ENCODE results near the gene KLHL7.

KLHL7 gene

DNA sequence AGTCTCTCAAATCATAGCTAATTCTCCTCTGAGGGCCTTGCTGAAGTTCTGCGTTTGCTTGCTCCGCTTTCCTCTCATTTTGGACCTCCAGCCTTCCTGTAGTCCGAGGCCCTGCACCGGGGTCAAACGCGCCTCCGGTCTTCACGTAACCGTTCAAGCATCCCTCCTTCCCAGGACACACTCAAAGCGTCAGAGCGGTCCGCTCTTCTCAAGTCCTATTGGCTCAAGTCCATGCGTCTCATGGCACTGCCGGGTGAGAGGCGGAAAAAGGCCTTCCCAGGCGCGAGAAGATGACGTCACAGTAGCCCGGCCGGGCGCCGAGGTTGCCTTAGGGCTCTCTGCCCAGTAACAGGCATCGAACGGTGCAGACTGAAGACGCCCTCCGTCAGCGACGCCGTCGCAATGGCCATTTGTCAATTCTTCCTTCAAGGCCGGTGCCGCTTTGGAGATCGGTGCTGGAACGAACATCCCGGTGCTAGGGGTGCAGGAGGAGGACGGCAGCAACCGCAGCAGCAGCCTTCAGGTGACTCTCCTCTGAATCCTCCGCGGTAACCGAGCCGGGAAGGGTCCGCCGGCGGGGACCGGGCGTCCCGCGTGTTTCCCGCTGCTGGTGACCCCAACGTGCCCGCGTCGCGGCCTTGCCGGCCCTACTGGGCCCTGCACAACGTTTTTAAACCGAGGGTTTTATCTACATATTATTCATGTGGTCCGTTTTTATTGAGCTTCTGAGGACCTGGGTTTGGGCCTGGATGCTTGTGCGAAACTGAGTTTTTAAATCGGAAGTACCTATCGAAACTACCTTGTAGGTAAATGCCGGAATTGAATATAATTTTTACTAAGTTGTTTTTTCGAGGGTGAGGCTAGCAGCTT is 76.3 kb downstream of the KLHL7 start, which contains the start of gene NUP42:
Gene NUP42 (plus strand): TSS at position 365 of the 870 bp plus-strand sequence. CDS start 38 bp downstream, at position 403.
- Histone ChIP-seq H3K79me2 (ENCODE audit: insufficient read depth, low read depth) (peaks cover 58% of the 10 kb centered on the region), H3K27ac (peak within 1 kb of the TSS; percentile 96)

DNA sequence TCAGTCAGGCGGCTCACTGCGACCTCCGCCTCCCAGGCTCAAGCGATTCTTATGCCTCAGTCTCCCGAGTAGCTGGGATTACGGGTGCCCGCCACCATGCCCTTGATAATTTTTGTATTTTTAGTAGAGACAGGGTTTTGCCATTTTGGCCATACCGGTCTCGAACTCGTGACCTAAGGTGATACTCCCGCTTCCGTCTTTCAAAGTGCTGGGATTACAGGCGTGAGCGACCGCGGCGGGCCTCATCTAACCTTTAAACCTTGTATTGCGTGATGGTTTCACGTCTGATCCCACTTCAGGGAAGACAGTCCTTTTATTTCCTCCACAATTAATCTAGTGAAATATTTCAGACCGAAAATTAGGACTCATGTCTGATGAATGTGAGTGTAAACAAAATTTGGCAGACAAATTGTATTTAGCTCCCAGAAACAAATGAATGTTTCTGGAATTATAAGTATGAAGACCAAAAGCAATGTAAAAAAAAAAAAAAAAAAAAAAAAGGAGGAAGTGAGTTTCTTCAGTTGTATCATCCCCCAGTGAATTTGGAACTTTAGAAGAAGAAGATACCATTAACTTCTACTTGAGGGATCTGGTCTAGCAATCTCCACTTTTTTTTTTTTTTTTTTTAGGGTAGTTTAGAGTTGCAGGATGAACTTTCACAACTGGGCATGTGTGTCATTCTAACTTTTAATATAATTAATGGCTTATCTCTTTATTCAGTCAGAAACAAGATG is 77.9 kb downstream of the KLHL7 start:
- TF ChIP-seq CTCF (conservative IDR thresholded peaks at IDR 0.05; ENCODE audit: low read depth, low read length) = no peak
- Histone ChIP-seq H3K27me3 (ENCODE audit: insufficient read depth, low read depth) (no peaks in the 10 kb centered on the region), H2AFZ (ENCODE audit: low read depth) (no peak overlapping the region), H4K20me1 (ENCODE audit: insufficient read depth) (no peaks in the 10 kb centered on the region), H3K4me3 (IDR thresholded peaks at IDR 0.05; ENCODE audit: insufficient read depth, low read depth, low read length) (no peak overlapping the region), H3K4me2 (peak overlapping the region; percentile 80), H3K27ac (peak overlapping the region; percentile 96; the same call in 1 of the 2 replicates), H3K79me2 (ENCODE audit: insufficient read depth, low read depth) (peaks cover 71% of the 10 kb centered on the region), H3K36me3 (ENCODE audit: insufficient read depth) (peaks cover 28% of the 10 kb centered on the region), H3K4me1 (ENCODE audit: low read depth, poor library complexity, severe bottlenecking) (peaks cover 40% of the 10 kb centered on the region), H3K9ac (peak overlapping the region; percentile 97; the same call in 1 of the 2 replicates)

More for the DNA sequence above, 76.3 kb downstream of the KLHL7 start, which contains the start of gene NUP42:
- H3K4me3 ChIP-seq (IDR thresholded peaks at IDR 0.05; ENCODE audit: insufficient read depth, low read depth, low read length) = no peak within 1 kb of the TSS
- no peaks in the 10 kb centered on the region for H3K27me3 ChIP-seq (ENCODE audit: insufficient read depth, low read depth)
- TF ChIP-seq CTCF (conservative IDR thresholded peaks at IDR 0.05; ENCODE audit: low read depth, low read length) = no peak
- H3K9ac ChIP-seq = peak within 1 kb of the TSS; percentile 97
- peak within 1 kb of the TSS; percentile 90 for H2AFZ ChIP-seq (ENCODE audit: low read depth)
- H3K4me2 ChIP-seq = peak within 1 kb of the TSS; percentile 80
- no peaks in the 10 kb centered on the region for H4K20me1 ChIP-seq (ENCODE audit: insufficient read depth)
- H3K4me1 ChIP-seq (ENCODE audit: low read depth, poor library complexity, severe bottlenecking) = peaks cover 40% of the 10 kb centered on the region
- peaks cover 20% of the 10 kb centered on the region; the same call in 1 of the 2 replicates for H3K36me3 ChIP-seq (ENCODE audit: insufficient read depth)

- H4K20me1 ChIP-seq (ENCODE audit: insufficient read depth) = no peaks in the 10 kb centered on the region
- H3K4me1 ChIP-seq (ENCODE audit: low read depth, poor library complexity, severe bottlenecking) = peaks cover 40% of the 10 kb centered on the region
- no peak overlapping the region for H3K27ac ChIP-seq
- H3K36me3 ChIP-seq (ENCODE audit: insufficient read depth) = peaks cover 35% of the 10 kb centered on the region
- H3K9ac ChIP-seq = no peak overlapping the region
- H2AFZ ChIP-seq (ENCODE audit: low read depth) = no peak overlapping the region
- H3K4me2 ChIP-seq = peak overlapping the region; percentile 80
- H3K27me3 ChIP-seq (ENCODE audit: insufficient read depth, low read depth) = no peaks in the 10 kb centered on the region
- H3K79me2 ChIP-seq (ENCODE audit: insufficient read depth, low read depth) = peaks cover 79% of the 10 kb centered on the region
- H3K4me3 ChIP-seq (IDR thresholded peaks at IDR 0.05; ENCODE audit: insufficient read depth, low read depth, low read length) = no peak overlapping the region
- TF ChIP-seq CTCF (conservative IDR thresholded peaks at IDR 0.05; ENCODE audit: low read depth, low read length) = no peak
Observed at GRCh38 chr7:23184291-23184690, 78.7 kb downstream of the KLHL7 start.

DNA sequence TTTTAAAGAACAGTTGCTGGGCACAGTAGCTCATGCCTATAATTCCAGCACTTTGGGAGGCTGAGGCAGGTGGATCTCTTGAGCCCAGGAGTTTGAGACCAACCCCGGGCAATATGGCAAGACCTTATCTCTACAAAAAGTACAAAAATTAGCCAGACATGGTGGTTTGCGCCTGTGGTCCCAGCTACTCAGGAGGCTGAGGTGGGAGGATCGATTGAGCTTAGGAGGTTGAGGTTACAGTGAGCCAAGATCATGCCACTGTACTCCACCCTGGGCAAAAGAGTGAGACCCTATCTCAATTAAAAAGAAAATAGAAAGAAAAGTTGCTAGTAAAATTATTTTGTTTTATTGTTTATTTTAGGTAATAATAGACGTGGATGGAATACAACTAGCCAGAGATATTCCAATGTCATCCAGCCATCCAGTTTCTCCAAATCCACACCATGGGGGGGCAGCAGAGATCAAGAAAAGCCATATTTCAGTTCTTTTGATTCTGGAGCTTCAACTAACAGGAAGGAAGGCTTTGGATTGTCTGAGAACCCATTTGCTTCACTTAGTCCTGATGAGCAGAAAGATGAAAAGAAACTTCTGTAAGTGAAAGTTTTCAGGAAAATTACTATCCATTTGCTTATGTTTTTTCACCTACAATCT is 79.2 kb downstream of the KLHL7 start:
- Histone ChIP-seq H2AFZ (ENCODE audit: low read depth) (no peak overlapping the region), H3K9ac (no peak overlapping the region), H3K4me2 (peak overlapping the region; percentile 80; the same call in 1 of the 2 replicates), H3K79me2 (ENCODE audit: insufficient read depth, low read depth) (peaks cover 81% of the 10 kb centered on the region), H4K20me1 (ENCODE audit: insufficient read depth) (no peaks in the 10 kb centered on the region), H3K36me3 (ENCODE audit: insufficient read depth) (peaks cover 37% of the 10 kb centered on the region), H3K4me3 (IDR thresholded peaks at IDR 0.05; ENCODE audit: insufficient read depth, low read depth, low read length) (no peak overlapping the region), H3K27me3 (ENCODE audit: insufficient read depth, low read depth) (no peaks in the 10 kb centered on the region), H3K4me1 (ENCODE audit: low read depth, poor library complexity, severe bottlenecking) (peaks cover 40% of the 10 kb centered on the region), H3K27ac (no peak overlapping the region)
- TF ChIP-seq CTCF (conservative IDR thresholded peaks at IDR 0.05; ENCODE audit: low read depth, low read length) = peak; percentile 57
